ENCODE data around the gene PRAMEF10.
"Not testable (repeated sequence)": the region's sequence is repeated elsewhere in the genome, so short reads cannot be mapped to it uniquely, and the experiment has no call there.

The PRAMEF10 gene

GRCh38 chr1:12851779-12852178 lies 46.3 kb downstream of the PRAMEF10 start:
- no peaks in the 10 kb centered on the region for H3K36me3 ChIP-seq (ENCODE audit: control insufficient read depth, low read depth, low read length)
- peaks cover 3% of the 10 kb centered on the region for H3K9me3 ChIP-seq (ENCODE audit: control insufficient read depth, low read depth, low read length)
- H3K27me3 ChIP-seq (ENCODE audit: control insufficient read depth, insufficient read depth, low read length), result no peaks in the 10 kb centered on the region
- H3K9ac ChIP-seq (ENCODE audit: low read length), result no peak overlapping the region
- H3K4me3 ChIP-seq (ENCODE audit: low read length), result no peak overlapping the region
- no peak overlapping the region for H3K27ac ChIP-seq (ENCODE audit: low read length)
- no peaks in the 10 kb centered on the region for H3K4me1 ChIP-seq (ENCODE audit: control insufficient read depth, low read depth, low read length)

DNA sequence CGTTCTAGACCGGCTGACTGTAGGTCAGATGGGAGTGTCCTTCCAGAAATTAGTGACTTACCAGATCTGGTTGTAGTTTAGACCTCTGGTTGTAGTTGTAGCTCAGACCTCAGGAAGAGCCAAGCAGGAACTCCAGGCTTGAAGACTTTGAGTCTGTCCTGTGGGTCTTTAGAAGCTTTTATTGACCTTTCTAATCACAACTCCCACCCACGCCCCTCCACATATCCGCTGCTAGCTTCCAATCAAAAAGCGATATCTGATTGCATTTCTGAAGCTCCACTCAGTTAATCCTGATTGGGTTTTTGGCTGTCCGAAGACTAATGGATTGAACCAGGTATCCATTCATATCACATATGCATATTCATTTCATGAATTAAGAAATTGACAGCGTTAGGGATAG lies 49.5 kb downstream of the PRAMEF10 start, which contains the start of gene HNRNPCL1:
HNRNPCL1 (minus strand) TSS at position 101 of the 400 bp plus-strand sequence. CDS start 431 bp downstream, outside the sequence.
- H3K27ac ChIP-seq (ENCODE audit: low read length); H3K4me3 ChIP-seq (ENCODE audit: low read length); H3K27me3 ChIP-seq (ENCODE audit: control insufficient read depth, insufficient read depth, low read length); H3K9ac ChIP-seq (ENCODE audit: low read length); H3K36me3 ChIP-seq (ENCODE audit: control insufficient read depth, low read depth, low read length); H3K4me1 ChIP-seq (ENCODE audit: control insufficient read depth, low read depth, low read length); H3K9me3 ChIP-seq (ENCODE audit: control insufficient read depth, low read depth, low read length): not testable (repeated sequence)

Measured in iPS-18a (cell line).